ENCODE data around the gene SYT13.

GRCh38 chr11:45282081-45282480 lies 4.1 kb downstream of the SYT13 start:
- TF ChIP-seq GATA2 (IDR thresholded peaks at IDR 0.05; ENCODE audit: low read depth, low read length) (no peak), GATA3 (IDR thresholded peaks at IDR 0.05; ENCODE audit: low read depth, low read length) (no peak)

All from SH-SY5Y (cell line).